HFF-Myc (cell line): ENCODE measurements around the gene KRT77.
A peak's percentile ranks its signal among the peaks of the same experiment; 100 is the strongest.

Experiments
- DNase-seq: peaks from one replicate; pipeline ENCODE4 v3.0.0-alpha.2; 2011; ENCODE audit warnings: low read depth; ENCODE audit errors: extremely low read depth
- H3K4me3 ChIP-seq: replicated peaks from 2 replicates; pipeline ENCODE4 v1.5.1; 2011; ENCODE audit warnings: low read depth, mild to moderate bottlenecking, control low read depth, low read length
- CTCF ChIP-seq: IDR thresholded peaks from 2 replicates; pipeline ENCODE4 v1.5.1; 2012; ENCODE audit warnings: mild to moderate bottlenecking, low read depth, low read length, control low read depth; ENCODE audit errors: missing control alignments

KRT77 gene

GRCh38 chr12:52669426-52669825 lies 33.9 kb downstream of the KRT77 start:
- no peak overlapping the region for H3K4me3 ChIP-seq
- no peak for DNase-seq
- TF ChIP-seq CTCF: no peak

GRCh38 chr12:52667931-52668330 lies 35.4 kb downstream of the KRT77 start:
- DNase-seq: no peak
- TF ChIP-seq CTCF: no peak
- H3K4me3 ChIP-seq: no peak overlapping the region

- peak; percentile 4 for TF ChIP-seq CTCF
Measured at GRCh38 chr12:52667509-52667908, 35.8 kb downstream of the KRT77 start.

GRCh38 chr12:52666471-52666870 lies 36.9 kb downstream of the KRT77 start:
- no peak overlapping the region for H3K4me3 ChIP-seq
- no peak for DNase-seq
- TF ChIP-seq CTCF: no peak

More at GRCh38 chr12:52667509-52667908, 35.8 kb downstream of the KRT77 start:
- no peak overlapping the region for H3K4me3 ChIP-seq
- DNase-seq: no peak

GRCh38 chr12:52663420-52663819 lies 39.9 kb downstream of the KRT77 start:
- TF ChIP-seq CTCF: no peak
- no peak overlapping the region for H3K4me3 ChIP-seq
- no peak for DNase-seq

GRCh38 chr12:52662918-52663229 lies 40.5 kb downstream of the KRT77 start:
- TF ChIP-seq CTCF: no peak
- DNase-seq: no peak
- H3K4me3 ChIP-seq: no peak overlapping the region

GRCh38 chr12:52662093-52662917 lies 41.0 kb downstream of the KRT77 start:
- TF ChIP-seq CTCF: no peak
- no peak for DNase-seq
- H3K4me3 ChIP-seq: no peak overlapping the region
